ENCODE data around the gene TTYH1.

The TTYH1 gene

GRCh38 chr19:54424660-54425381, 9.6 kb downstream of the TTYH1 start:
- no peak for DNase-seq

- DNase-seq = no peak
These were observed 10.1 kb downstream of the TTYH1 start for GRCh38 chr19:54425382-54425723.

GRCh38 chr19:54426291-54426931, 11.1 kb downstream of the TTYH1 start:
- DNase-seq = no peak

- DNase-seq = no peak
These were observed 12.3 kb downstream of the TTYH1 start for GRCh38 chr19:54427586-54427985.

GRCh38 chr19:54428323-54429175, 13.3 kb downstream of the TTYH1 start:
- DNase-seq = no peak

- DNase-seq = no peak
These were observed 13.9 kb downstream of the TTYH1 start for GRCh38 chr19:54429176-54429495.

- no peak for DNase-seq
These were observed 14.4 kb downstream of the TTYH1 start for GRCh38 chr19:54429545-54430227.

GRCh38 chr19:54430306-54431254, 15.3 kb downstream of the TTYH1 start:
- no peak for DNase-seq

- no peak for DNase-seq
These were observed 16.1 kb downstream of the TTYH1 start for GRCh38 chr19:54431255-54431838.

- DNase-seq = no peak
These were observed 17.0 kb downstream of the TTYH1 start for GRCh38 chr19:54432144-54432738.

- DNase-seq = no peak
These were observed 18.4 kb downstream of the TTYH1 start for GRCh38 chr19:54433697-54434096.

GRCh38 chr19:54434112-54434872, 19.0 kb downstream of the TTYH1 start:
- no peak for DNase-seq

- no peak for DNase-seq
These were observed 19.6 kb downstream of the TTYH1 start for GRCh38 chr19:54434873-54435214.

- no peak for DNase-seq
These were observed 20.3 kb downstream of the TTYH1 start for GRCh38 chr19:54435551-54436016.

GRCh38 chr19:54436031-54436523, 20.8 kb downstream of the TTYH1 start:
- DNase-seq = no peak

- no peak for DNase-seq
These were observed 21.5 kb downstream of the TTYH1 start for GRCh38 chr19:54436628-54437252.

GRCh38 chr19:54439174-54439851, 24.0 kb downstream of the TTYH1 start:
- DNase-seq = no peak

- no peak for DNase-seq
These were observed 25.4 kb downstream of the TTYH1 start for GRCh38 chr19:54440641-54441040.

- DNase-seq = no peak
These were observed 29.5 kb downstream of the TTYH1 start for GRCh38 chr19:54444737-54445136.

Data from activated effector memory CD4-positive, alpha-beta T cell treated with Interleukin-2 at 50 U/mL for 16 hours (primary cell).